AG08395 (cell line): ENCODE measurements around the gene HOXA3.

Experiments
- DNase-seq: peaks from one replicate; pipeline ENCODE4 v3.0.0; 2012; ENCODE audit warnings: mixed read lengths, low spot score

Gene HOXA3

GRCh38 chr7:27101957-27102580 lies 50.3 kb downstream of the HOXA3 start:
- no peak for DNase-seq

GRCh38 chr7:27101171-27101956 lies 51.0 kb downstream of the HOXA3 start:
- DNase-seq = no peak

GRCh38 chr7:27100694-27101170 lies 51.7 kb downstream of the HOXA3 start:
- DNase-seq = no peak

GRCh38 chr7:27099453-27100370 lies 52.7 kb downstream of the HOXA3 start:
- DNase-seq = no peak

- no peak for DNase-seq
Observed at GRCh38 chr7:27098578-27099451, 53.6 kb downstream of the HOXA3 start.

GRCh38 chr7:27097686-27098577 lies 54.5 kb downstream of the HOXA3 start:
- no peak for DNase-seq

GRCh38 chr7:27096768-27097514 lies 55.4 kb downstream of the HOXA3 start:
- peak; percentile 80 for DNase-seq

GRCh38 chr7:27095897-27096767 lies 56.3 kb downstream of the HOXA3 start, which contains the start of gene HOXA1:
TSS of gene HOXA1 (minus strand) at chr7:27096000. CDS start at chr7:27095912, 88 bp downstream.
- DNase-seq = peak; percentile 99

- no peak for DNase-seq
Observed at GRCh38 chr7:27095050-27095896, 57.1 kb downstream of the HOXA3 start.

- DNase-seq = no peak
Observed at GRCh38 chr7:27094304-27095049, 57.9 kb downstream of the HOXA3 start.

- no peak for DNase-seq
Observed at GRCh38 chr7:27093184-27093895, 59.0 kb downstream of the HOXA3 start.

GRCh38 chr7:27092819-27093110 lies 59.6 kb downstream of the HOXA3 start:
- DNase-seq = no peak

- no peak for DNase-seq
Observed at GRCh38 chr7:27091941-27092818, 60.2 kb downstream of the HOXA3 start.

- no peak for DNase-seq
Observed at GRCh38 chr7:27091105-27091504, 61.3 kb downstream of the HOXA3 start.
